ENCODE results near the gene SPINK7.
"Not testable (repeated sequence)": the region's sequence is repeated elsewhere in the genome, so short reads cannot be mapped to it uniquely, and the experiment has no call there.

SPINK7 gene

GRCh38 chr5:148306446-148306845, 5.8 kb upstream of the SPINK7 start:
- CTCF ChIA-PET: interaction anchor here (0.6 kb wide), 1 partner anchor 923 kb away, joined by 3 read pairs; no protein-coding TSS in a partner anchor
- no peak for TF ChIP-seq CTCF (conservative IDR thresholded peaks at IDR 0.05; ENCODE audit: low read depth)
- H3K27ac ChIP-seq: no peak overlapping the region
- POLR2A ChIA-PET (ENCODE audit: low non-redundant PET): no interaction called here
- no peak for DNase-seq (ENCODE audit: low spot score)

- TF ChIP-seq CTCF (conservative IDR thresholded peaks at IDR 0.05; ENCODE audit: low read depth): no peak
- ChIA-PET POLR2A (ENCODE audit: low non-redundant PET) (no interaction called here), CTCF (no interaction called here)
- no peak overlapping the region for H3K27ac ChIP-seq
- no peak for DNase-seq (ENCODE audit: low spot score)
Observed at GRCh38 chr5:148309019-148309418, 3.2 kb upstream of the SPINK7 start.

GRCh38 chr5:148309746-148310145, 2.5 kb upstream of the SPINK7 start:
- no peak for DNase-seq (ENCODE audit: low spot score)
- POLR2A ChIA-PET (ENCODE audit: low non-redundant PET): no interaction called here
- H3K27ac ChIP-seq: no peak overlapping the region
- CTCF ChIA-PET: no interaction called here
- TF ChIP-seq CTCF (conservative IDR thresholded peaks at IDR 0.05; ENCODE audit: low read depth): no peak

GRCh38 chr5:148311484-148311883, 739 bp upstream of the SPINK7 start:
- ChIA-PET POLR2A (ENCODE audit: low non-redundant PET) (no interaction called here), CTCF (interaction anchor here (1.0 kb wide), 1 partner anchor 8 kb away, joined by 4 read pairs; no protein-coding TSS in a partner anchor)
- no peak for TF ChIP-seq CTCF (conservative IDR thresholded peaks at IDR 0.05; ENCODE audit: low read depth)
- DNase-seq (ENCODE audit: low spot score): no peak
- no peak overlapping the region for H3K27ac ChIP-seq

GRCh38 chr5:148314187-148314586, 2.0 kb downstream of the SPINK7 start:
- ChIA-PET POLR2A (ENCODE audit: low non-redundant PET) (no interaction called here), CTCF (interaction anchor here (0.6 to 2.7 kb wide), 9 partner anchors 9 to 347 kb away, joined by 3 to 9 read pairs (median 4); no protein-coding TSS in a partner anchor)
- 0 out of 2 replicates have a peak, but pooled peaks have one; percentile 12 for TF ChIP-seq CTCF (conservative IDR thresholded peaks at IDR 0.05; ENCODE audit: low read depth)
- no peak overlapping the region for H3K27ac ChIP-seq
- DNase-seq (ENCODE audit: low spot score): peak; percentile 58

GRCh38 chr5:148314731-148315130, 2.5 kb downstream of the SPINK7 start:
- no peak for TF ChIP-seq CTCF (conservative IDR thresholded peaks at IDR 0.05; ENCODE audit: low read depth)
- ChIA-PET POLR2A (ENCODE audit: low non-redundant PET) (no interaction called here), CTCF (interaction anchor here (0.6 to 2.7 kb wide), 9 partner anchors 10 to 1351 kb away, joined by 3 to 9 read pairs (median 4); no protein-coding TSS in a partner anchor)
- no peak for DNase-seq (ENCODE audit: low spot score)
- no peak overlapping the region for H3K27ac ChIP-seq

GRCh38 chr5:148320011-148320963, 8.1 kb downstream of the SPINK7 start:
- CTCF ChIA-PET; DNase-seq (ENCODE audit: low spot score); POLR2A ChIA-PET (ENCODE audit: low non-redundant PET): not testable (repeated sequence)
- peak overlapping the region; percentile 74 for H3K27ac ChIP-seq

All from RWPE1 (cell line).